OCI-LY3 (cell line): ENCODE results near the gene FEV.

Experiments used
- H2AFZ ChIP-seq: fragments of 200-600, 300-600 bp; shearing (Covaris generic); 2 replicates; pipeline ENCODE4 v1.6.0; 2014; ENCODE audit warnings: antibody characterized with exemption, low read depth, low read length
- H3K27ac ChIP-seq: fragments of 200-600, 300-600 bp; sonication (generic); 2 replicates; pipeline ENCODE4 v1.5.1; 2014; ENCODE audit warnings: mild to moderate bottlenecking, low read length, moderate library complexity, mixed read lengths
- H3K27me3 ChIP-seq: fragments of 200-600, 300-600 bp; sonication (generic); 2 replicates; pipeline ENCODE4 v1.6.1; 2014; ENCODE audit warnings: low read depth, low read length, mixed read lengths
- H3K36me3 ChIP-seq: fragments of 200-600, 300-600 bp; sonication (generic); replicated peaks from 2 replicates; pipeline ENCODE3; 2014; ENCODE audit warnings: low read depth, low read length, mixed read lengths
- H3K4me1 ChIP-seq: fragments of 300-600, 200-600 bp; sonication (generic); 2 replicates; pipeline ENCODE4 v1.6.1; 2014; ENCODE audit warnings: low read length, mixed read lengths
- H3K4me2 ChIP-seq: fragments of 200-600, 300-600 bp; sonication (generic); 2 replicates; pipeline ENCODE4 v1.6.1; 2014; ENCODE audit warnings: low read length, mixed read lengths
- H3K4me3 ChIP-seq: fragments of 300-600, 200-600 bp; sonication (generic); 2 replicates; pipeline ENCODE4 v1.5.1; 2014; ENCODE audit warnings: antibody characterized with exemption, mild to moderate bottlenecking, low read length, moderate library complexity
- H3K79me2 ChIP-seq: fragments of 300-600, 200-600 bp; shearing (Covaris generic); 2 replicates; pipeline ENCODE4 v1.6.1; 2014; ENCODE audit warnings: mild to moderate bottlenecking, low read length, mixed read lengths
- H3K9ac ChIP-seq: fragments of 300-600, 200-600 bp; shearing (Covaris generic); 2 replicates; pipeline ENCODE4 v1.6.0; 2014; ENCODE audit warnings: mild to moderate bottlenecking, low read length, moderate library complexity
- H3K9me3 ChIP-seq: fragments of 200-600, 300-600 bp; shearing (Covaris generic); 2 replicates; pipeline ENCODE4 v1.6.1; 2014; ENCODE audit warnings: low read length, mixed read lengths; ENCODE audit not compliant: insufficient read depth
- H4K20me1 ChIP-seq: fragments of 200-600, 300-600 bp; sonication (generic); 2 replicates; pipeline ENCODE4 v1.6.1; 2016; ENCODE audit warnings: low read length, mixed read lengths; ENCODE audit not compliant: insufficient read depth
- EZH2phosphoT487 ChIP-seq: fragments of 200-600 bp; shearing (Covaris generic); IDR thresholded peaks from 2 replicates; pipeline ENCODE4 v1.6.1; 2018; ENCODE audit warnings: antibody characterized with exemption, mixed run types, low read depth
- TF ChIP-seq, protein P1 (sequence below): fragments of 200-600, 300-600 bp; sonication (generic); IDR thresholded peaks from 2 replicates; pipeline ENCODE4 v1.5.1; 2014; ENCODE audit warnings: antibody characterized with exemption, low read length, low read depth

The FEV gene

DNA sequence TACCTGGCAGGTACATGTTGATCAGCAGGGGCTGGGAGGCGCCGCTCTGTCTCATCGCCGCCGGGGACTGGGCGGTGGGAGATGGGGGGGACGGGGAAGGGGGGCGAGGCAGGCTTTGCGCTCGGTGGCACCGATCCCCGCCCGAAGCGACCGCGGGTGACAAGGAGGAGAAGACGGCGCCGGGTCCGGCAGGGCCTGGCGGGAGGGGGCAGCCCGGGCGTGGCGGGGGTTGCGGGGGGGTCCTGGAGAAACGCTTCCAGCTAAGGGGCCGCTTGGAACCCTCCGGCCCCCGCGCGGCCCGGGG is at the start of gene FEV:
Gene FEV, minus strand, starts transcription at position 164 of the 304 bp plus-strand sequence. Its CDS starts 109 bp downstream, at position 55.
- no peaks in the 10 kb centered on the region for H4K20me1 ChIP-seq
- H2AFZ ChIP-seq, result no peak within 1 kb of the TSS
- H3K27ac ChIP-seq, result no peak within 1 kb of the TSS
- no peak within 1 kb of the TSS for H3K4me2 ChIP-seq
- TF ChIP-seq EZH2phosphoT487, result no peak
- TF ChIP-seq, protein P1, sequence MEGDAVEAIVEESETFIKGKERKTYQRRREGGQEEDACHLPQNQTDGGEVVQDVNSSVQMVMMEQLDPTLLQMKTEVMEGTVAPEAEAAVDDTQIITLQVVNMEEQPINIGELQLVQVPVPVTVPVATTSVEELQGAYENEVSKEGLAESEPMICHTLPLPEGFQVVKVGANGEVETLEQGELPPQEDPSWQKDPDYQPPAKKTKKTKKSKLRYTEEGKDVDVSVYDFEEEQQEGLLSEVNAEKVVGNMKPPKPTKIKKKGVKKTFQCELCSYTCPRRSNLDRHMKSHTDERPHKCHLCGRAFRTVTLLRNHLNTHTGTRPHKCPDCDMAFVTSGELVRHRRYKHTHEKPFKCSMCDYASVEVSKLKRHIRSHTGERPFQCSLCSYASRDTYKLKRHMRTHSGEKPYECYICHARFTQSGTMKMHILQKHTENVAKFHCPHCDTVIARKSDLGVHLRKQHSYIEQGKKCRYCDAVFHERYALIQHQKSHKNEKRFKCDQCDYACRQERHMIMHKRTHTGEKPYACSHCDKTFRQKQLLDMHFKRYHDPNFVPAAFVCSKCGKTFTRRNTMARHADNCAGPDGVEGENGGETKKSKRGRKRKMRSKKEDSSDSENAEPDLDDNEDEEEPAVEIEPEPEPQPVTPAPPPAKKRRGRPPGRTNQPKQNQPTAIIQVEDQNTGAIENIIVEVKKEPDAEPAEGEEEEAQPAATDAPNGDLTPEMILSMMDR, result no peak
- no peaks in the 10 kb centered on the region for H3K36me3 ChIP-seq
- H3K79me2 ChIP-seq, result peaks cover 2% of the 10 kb centered on the region; the same call in 1 of the 2 replicates
- no peak within 1 kb of the TSS for H3K4me3 ChIP-seq
- no peak within 1 kb of the TSS for H3K9ac ChIP-seq
- no peaks in the 10 kb centered on the region for H3K9me3 ChIP-seq
- no peaks in the 10 kb centered on the region for H3K27me3 ChIP-seq
- no peaks in the 10 kb centered on the region for H3K4me1 ChIP-seq

DNA sequence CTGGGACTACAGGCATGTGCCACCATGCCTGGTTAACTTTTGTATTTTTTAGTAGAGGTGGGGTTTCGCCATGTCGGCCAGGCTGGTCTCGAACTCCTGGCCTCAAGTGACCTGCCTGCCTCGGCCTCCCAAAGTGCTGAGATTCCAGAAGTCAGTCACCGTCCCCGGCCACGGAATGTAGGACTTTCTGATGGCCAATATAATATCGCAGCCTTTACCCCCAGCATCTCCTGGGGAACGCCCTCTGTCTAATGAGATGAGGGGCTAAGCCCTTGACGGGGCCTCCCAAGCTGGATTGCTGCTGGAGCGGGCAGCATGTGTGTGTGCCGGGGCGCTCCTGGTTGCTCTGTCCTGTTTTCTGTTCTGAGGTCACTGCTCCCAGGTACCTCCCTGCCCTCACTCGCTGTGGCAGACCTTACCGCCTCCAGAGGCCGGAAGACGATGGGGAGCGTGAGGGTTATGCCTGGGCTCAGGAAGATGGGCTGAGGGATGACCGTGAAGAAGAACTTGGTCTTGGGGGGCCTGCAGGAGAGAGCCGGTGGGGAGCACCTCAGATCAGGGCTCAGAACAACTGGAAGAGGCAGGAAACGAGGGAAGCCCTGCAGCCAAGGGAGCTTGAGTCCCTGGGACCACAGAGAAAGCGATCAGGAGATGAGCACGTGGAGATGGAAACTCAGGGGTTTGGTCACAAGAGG is 47.2 kb upstream of the FEV start:
- 0 out of 2 replicates have a peak, but pooled peaks cover 3% of the 10 kb centered on the region for H3K27me3 ChIP-seq
- no peaks in the 10 kb centered on the region for H3K79me2 ChIP-seq
- no peaks in the 10 kb centered on the region for H3K36me3 ChIP-seq
- no peaks in the 10 kb centered on the region for H3K4me1 ChIP-seq
- TF ChIP-seq, protein P1, result no peak
- TF ChIP-seq EZH2phosphoT487, result no peak
- no peak overlapping the region for H3K9ac ChIP-seq
- no peak overlapping the region for H3K4me3 ChIP-seq
- no peak overlapping the region for H3K27ac ChIP-seq
- no peak overlapping the region for H2AFZ ChIP-seq
- no peaks in the 10 kb centered on the region for H3K9me3 ChIP-seq
- no peak overlapping the region for H3K4me2 ChIP-seq
- no peaks in the 10 kb centered on the region for H4K20me1 ChIP-seq

DNA sequence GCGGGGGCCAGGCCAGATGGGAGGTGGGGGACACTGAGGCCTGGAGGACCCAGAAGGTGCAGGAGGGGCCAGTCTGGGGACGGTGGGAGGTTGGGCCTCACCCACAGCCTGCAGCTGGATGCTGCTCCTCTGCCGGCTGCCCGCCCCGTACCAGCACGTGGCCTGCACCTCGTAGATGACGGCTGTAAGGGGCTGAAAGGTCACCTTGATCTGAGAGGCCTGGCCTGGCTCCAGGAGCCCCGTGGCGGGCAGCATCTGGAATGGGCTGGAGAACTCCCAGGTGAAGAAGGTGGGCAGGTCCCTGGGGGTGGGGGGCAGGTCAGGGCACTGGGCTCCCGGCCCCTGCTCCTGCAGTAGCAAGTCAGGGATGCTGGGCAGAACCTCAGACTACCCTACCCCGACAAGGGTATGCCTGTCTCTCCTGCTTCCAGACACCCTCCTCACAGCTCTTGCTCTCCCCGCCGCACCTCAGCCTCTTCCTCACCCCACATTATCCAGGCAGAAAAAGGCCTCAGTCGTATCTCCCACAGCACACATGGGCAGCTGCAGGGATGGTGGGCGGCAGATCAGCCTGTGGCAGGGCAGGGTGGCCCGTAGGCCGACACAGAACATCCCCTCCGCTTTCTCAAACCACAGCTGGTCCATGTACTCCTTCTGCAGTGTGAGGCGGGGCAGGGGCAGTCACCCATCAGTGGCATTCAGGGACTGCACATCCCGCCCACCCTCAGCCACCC is 46.2 kb upstream of the FEV start:
- H3K27ac ChIP-seq, result no peak overlapping the region
- no peaks in the 10 kb centered on the region for H3K9me3 ChIP-seq
- no peak overlapping the region for H3K4me3 ChIP-seq
- TF ChIP-seq, protein P1, result no peak
- TF ChIP-seq EZH2phosphoT487, result no peak
- H3K9ac ChIP-seq, result no peak overlapping the region
- no peaks in the 10 kb centered on the region for H4K20me1 ChIP-seq
- no peaks in the 10 kb centered on the region for H3K36me3 ChIP-seq
- no peaks in the 10 kb centered on the region for H3K4me1 ChIP-seq
- 0 out of 2 replicates have a peak, but pooled peaks cover 3% of the 10 kb centered on the region for H3K27me3 ChIP-seq
- H2AFZ ChIP-seq, result no peak overlapping the region
- H3K79me2 ChIP-seq, result no peaks in the 10 kb centered on the region
- no peak overlapping the region for H3K4me2 ChIP-seq

DNA sequence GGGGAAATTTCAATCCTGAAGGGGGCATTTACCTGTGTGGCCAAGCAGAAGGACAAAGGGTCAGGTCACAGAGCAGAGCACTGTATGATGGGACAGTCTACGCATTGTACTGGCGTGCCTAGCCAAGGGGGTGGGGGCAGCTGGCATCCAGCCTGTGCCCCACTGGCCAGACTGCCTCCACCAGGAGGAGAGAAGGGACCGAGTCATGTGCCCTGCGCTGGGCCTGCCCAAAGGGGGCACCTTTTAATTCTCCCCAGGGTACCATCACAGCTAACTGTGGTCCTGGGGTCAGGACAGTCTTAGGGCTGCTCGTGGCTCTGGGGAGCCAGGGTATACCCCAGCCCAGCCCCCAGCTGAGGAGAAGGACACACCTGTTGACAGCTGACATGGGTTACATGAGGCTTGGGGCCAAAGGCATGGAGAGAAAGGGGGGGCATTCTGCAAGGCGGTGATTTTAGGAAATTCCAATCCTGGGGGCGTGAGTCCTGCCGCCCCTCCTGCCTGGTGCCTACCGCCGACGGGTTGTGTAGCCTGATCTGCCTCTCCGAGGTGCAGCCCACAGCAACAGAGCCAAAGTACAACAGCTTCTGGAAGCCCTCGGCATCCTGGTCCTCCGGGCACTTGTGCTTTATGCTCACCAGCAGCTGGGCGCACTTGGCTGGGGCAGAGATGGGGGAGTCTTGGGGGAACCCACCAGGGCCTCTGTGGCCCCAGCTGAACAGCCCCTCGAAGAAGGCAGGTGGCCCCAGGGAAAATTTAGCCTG is 45.4 kb upstream of the FEV start:
- no peak for TF ChIP-seq EZH2phosphoT487
- TF ChIP-seq, protein P1, result no peak

More for the DNA sequence above, 45.4 kb upstream of the FEV start:
- Histone ChIP-seq H3K79me2 (no peaks in the 10 kb centered on the region), H3K27me3 (0 out of 2 replicates have a peak, but pooled peaks cover 1% of the 10 kb centered on the region), H3K36me3 (no peaks in the 10 kb centered on the region), H3K4me1 (no peaks in the 10 kb centered on the region), H3K9me3 (no peaks in the 10 kb centered on the region), H3K4me2 (no peak overlapping the region), H4K20me1 (no peaks in the 10 kb centered on the region), H2AFZ (no peak overlapping the region), H3K9ac (no peak overlapping the region), H3K4me3 (no peak overlapping the region), H3K27ac (no peak overlapping the region)
